Measurements from ENCODE around the gene TPPP.

TPPP gene

GRCh38 chr5:664343-664993 is 28.7 kb downstream of the TPPP start:
- no peak for FAIRE-seq
- no peak for DNase-seq (ENCODE audit: insufficient read length, low spot score)
- TF ChIP-seq CTCF (IDR thresholded peaks at IDR 0.05; ENCODE audit: insufficient read depth, missing control alignments): no peak

- FAIRE-seq (no peak), DNase-seq (ENCODE audit: insufficient read length, low spot score) (no peak)
- TF ChIP-seq CTCF (IDR thresholded peaks at IDR 0.05; ENCODE audit: insufficient read depth, missing control alignments): no peak
Observed at GRCh38 chr5:663436-664342, 29.5 kb downstream of the TPPP start.

- DNase-seq (ENCODE audit: insufficient read length, low spot score): no peak
- no peak for TF ChIP-seq CTCF (IDR thresholded peaks at IDR 0.05; ENCODE audit: insufficient read depth, missing control alignments)
- no peak for FAIRE-seq
Observed at GRCh38 chr5:662751-663435, 30.3 kb downstream of the TPPP start.

GRCh38 chr5:661891-662750 is 31.0 kb downstream of the TPPP start:
- FAIRE-seq: no peak
- TF ChIP-seq CTCF (IDR thresholded peaks at IDR 0.05; ENCODE audit: insufficient read depth, missing control alignments): no peak
- no peak for DNase-seq (ENCODE audit: insufficient read length, low spot score)

GRCh38 chr5:660491-661030 is 32.6 kb downstream of the TPPP start:
- no peak for DNase-seq (ENCODE audit: insufficient read length, low spot score)
- no peak for FAIRE-seq
- no peak for TF ChIP-seq CTCF (IDR thresholded peaks at IDR 0.05; ENCODE audit: insufficient read depth, missing control alignments)

- FAIRE-seq (no peak), DNase-seq (ENCODE audit: insufficient read length, low spot score) (no peak)
- TF ChIP-seq CTCF (IDR thresholded peaks at IDR 0.05; ENCODE audit: insufficient read depth, missing control alignments): no peak
Observed at GRCh38 chr5:659496-660263, 33.5 kb downstream of the TPPP start.

Measured in D721Med (cell line).